ENCODE data around the gene SKAP2.
A peak's percentile ranks its signal among the peaks of the same experiment; 100 is the strongest.

Gene SKAP2

DNA sequence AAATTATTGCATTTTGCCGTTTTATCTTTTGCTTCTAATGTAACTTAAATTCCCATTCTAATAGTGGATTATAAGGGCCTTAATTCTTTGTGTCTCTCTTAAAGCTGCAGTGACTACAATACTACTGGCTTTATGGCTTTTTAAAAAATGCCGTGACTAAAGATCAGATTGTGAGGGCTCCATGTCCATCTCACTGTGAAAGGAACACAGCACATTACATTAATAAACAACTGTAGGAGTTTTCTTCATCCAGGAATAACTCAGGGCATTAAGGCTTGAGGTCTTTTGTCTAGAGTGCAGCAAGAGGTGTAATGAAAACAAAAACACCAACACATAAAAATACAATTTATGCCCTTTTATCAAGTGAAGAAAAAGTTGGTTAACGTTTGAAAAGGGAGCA is 205.3 kb downstream of the SKAP2 start:
- no peak for DNase-seq

DNA sequence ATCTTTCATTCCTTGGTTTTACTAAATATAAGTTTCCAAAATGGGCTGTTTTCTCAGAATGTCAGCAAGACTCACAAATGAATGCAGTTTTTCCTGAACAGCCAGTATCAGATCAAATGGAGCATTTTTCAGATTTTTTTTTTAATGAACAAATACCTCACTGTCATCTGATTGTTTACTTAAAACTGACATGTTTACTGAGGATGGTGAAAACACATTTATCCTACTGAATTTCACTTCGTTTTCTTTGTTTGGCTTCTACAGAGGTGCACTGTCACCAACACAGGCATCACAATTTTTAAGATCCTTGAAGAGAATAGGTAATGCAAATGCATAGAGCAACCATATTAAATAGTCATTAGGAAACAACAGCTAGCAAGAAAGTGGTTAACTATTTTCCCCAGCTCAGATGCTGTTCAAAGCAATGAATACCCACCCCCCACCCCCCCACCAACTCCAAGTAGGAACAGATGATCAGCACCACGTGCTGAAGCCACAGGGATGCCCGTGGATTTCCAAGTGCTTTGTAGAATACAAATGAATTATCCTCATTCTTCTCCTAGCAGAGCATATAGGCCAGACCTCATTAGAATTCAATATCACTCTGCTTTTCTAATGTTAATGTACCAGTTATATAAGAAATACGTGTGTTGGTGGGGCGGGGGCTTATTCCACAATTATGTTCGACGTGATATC is 205.9 kb downstream of the SKAP2 start:
- DNase-seq, result no peak

GRCh38 chr7:26657686-26658388 is 206.6 kb downstream of the SKAP2 start:
- DNase-seq, result no peak

DNA sequence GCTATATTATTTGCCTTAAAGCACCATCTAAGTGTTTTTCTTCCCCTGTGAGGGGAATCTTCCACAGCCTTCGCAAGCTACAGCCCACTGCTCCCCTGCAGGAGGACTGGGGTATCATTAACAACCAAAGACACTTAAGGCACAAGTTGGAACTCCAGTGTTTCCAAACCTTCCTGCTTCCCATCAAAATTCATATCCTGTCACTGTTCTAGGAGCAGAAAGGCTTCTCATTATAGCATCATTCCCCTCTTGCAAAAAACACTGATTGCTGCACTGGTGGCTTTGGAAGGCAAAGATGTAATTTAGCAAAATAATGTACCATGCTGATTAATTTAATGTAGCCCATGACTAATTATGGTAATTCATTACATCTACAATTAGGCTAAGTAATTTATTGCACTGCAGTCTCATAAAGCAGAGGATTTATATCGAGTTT is 207.2 kb downstream of the SKAP2 start:
- no peak for DNase-seq

DNA sequence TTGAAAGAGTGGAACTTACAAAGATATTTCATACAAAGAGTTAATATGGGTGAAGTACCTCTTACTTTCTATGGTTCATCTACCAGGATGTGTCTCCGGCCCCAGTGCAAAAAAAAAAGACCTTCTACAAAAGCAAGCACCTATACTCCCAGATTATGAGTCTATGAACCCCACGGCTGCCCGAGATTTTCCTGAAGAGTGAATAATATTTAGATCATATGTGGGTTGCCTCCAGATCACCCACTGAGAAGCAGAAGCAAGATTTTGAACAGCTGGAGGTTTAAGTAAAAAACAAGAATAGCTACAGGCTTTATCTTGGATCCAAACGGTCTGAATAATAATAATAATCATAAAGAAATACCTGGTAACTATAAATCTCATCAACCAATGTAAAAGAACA is 207.7 kb downstream of the SKAP2 start:
- DNase-seq, result no peak

DNA sequence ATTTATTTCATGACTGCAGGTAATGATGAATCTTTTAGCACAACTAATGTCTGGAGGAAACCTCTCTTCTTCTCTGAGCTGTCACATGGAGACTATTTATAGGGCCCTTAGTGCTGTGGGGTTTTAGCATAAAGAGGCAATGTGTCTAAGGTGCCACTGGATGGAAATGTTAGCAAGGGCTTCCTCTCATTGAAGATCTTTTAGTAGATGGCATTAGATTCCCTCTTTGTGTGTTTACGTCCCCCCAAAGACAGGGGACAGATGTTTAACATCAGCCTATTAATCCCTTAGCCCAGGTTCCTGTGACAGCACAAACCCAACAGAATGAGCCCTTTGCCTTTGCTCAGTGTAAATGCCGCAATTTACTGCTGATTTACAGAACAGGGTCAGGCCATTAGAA is 208.6 kb downstream of the SKAP2 start:
- DNase-seq, result no peak

- DNase-seq, result no peak
Observed at GRCh38 chr7:26653430-26654399, 210.7 kb downstream of the SKAP2 start.

GRCh38 chr7:26652401-26653100 is 211.8 kb downstream of the SKAP2 start:
- no peak for DNase-seq

GRCh38 chr7:26650103-26650502 is 214.3 kb downstream of the SKAP2 start:
- DNase-seq, result no peak

DNA sequence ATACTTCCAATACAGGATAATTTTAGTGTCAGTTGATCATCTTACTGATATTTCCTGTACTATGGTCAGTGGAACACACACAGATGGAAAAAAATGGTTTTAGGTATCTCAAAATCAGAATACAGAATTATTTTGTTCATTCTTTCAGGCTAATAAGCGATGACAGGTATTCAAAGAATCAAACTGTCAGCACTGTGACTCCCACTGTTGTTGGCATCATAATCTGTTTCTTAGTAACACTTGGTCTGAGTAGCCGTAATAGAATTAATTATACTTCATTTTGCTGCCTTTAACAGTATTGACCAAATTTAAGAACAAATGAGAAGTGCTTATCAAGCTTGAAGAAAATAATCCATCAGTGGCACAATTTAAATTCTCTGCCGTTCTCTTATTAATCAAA is 215.0 kb downstream of the SKAP2 start:
- no peak for DNase-seq

- DNase-seq, result no peak
Observed at GRCh38 chr7:26648554-26648953, 215.8 kb downstream of the SKAP2 start.

- DNase-seq, result peak; percentile 14
Observed at GRCh38 chr7:26646336-26647048, 217.9 kb downstream of the SKAP2 start.

- DNase-seq, result no peak
Observed at GRCh38 chr7:26645121-26645520, 219.3 kb downstream of the SKAP2 start.

DNA sequence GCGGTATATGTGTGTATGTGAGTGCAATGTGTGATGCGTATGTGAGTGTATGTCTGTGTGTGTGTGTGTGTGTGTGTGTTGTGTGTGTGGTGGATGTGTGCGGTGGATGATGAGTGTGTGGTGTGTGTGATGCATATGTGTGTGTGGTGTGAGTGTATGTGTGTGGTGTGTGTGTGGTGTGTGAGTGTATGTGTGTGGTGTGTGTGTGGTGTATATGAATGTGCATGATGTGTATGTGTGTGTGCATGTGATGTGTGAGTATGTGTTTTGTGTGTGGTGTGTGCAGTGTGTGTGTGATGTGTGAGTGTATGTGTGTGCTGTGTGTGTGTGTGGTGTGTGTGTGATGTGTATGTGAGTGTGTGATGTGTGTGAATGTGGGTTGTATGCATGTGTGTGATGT is 222.0 kb downstream of the SKAP2 start:
- no peak for DNase-seq

DNA sequence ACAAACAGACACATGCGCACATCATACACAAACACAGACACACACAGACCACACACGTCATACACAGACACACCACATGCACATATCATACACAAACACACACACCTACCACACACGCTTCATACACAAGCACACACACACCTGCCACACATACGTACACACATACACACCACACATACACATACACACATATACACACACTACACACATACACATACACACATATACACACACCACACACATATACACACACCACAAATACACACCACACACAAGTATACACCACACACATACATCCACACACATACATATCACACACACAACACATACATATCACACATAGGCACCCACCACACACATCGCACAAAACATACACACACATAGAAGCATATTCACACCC is 224.7 kb downstream of the SKAP2 start:
- DNase-seq, result no peak

DNA sequence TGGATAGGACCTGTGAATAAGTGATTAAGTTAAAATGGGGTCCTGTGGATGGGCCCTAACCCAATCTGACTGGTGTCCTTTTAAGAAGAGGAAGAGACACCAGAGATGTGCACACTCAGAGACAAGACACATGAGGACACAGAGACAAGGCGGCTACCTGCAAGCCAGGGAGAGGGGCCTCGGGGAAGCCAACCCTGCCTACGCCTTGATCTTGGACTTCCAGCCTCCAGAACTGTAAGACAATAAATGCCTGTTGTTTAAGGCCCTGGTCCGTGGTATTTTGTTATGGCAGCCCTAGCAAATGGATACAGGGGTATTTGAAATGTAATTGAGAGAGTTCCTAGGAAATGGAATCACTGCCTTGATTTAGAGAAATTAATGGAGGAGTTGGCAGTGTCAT is 225.3 kb downstream of the SKAP2 start:
- no peak for DNase-seq

DNA sequence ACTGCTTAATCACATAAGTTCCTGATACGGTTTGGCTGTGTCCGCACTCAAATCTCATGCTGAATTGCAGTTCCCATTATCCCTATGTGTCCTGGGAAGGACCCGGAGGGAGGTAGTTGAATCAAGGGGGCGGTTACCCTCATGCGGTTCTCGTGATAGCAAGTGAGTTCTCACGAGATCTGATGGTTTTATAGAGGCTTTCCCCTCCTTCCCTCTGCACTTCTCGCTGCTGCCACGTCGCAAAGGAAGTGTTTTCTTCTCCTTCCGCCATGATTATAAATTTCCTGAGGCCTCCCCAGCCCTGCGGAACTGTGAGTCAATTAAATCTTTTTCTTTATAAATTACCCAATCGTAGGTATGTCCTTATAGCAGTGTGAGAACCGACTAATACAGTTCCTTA is 226.2 kb downstream of the SKAP2 start:
- DNase-seq, result no peak

- no peak for DNase-seq
Observed at GRCh38 chr7:26637610-26638009, 226.8 kb downstream of the SKAP2 start.

GRCh38 chr7:26636808-26637207 is 227.6 kb downstream of the SKAP2 start:
- no peak for DNase-seq

DNA sequence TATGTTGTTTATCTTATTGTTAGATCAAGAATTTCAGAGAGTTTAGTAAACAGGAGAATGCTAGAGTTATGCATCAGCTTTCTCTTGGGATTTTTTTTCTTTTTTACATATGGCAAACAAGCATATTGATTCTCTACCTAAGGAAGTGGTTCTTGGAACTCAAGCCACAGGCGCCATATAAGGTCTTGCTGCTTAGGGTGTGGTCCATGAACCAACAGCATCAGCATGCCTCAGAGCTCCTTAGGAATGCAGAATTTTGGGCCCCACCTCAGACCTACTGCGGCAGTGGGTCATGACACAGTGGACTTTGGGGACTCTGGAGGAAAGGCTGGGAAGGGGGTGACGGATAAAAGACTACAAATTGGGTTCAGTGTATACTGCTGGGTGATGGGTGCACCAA is 230.8 kb downstream of the SKAP2 start:
- no peak for DNase-seq

GRCh38 chr7:26631601-26632000 is 232.8 kb downstream of the SKAP2 start:
- no peak for DNase-seq

DNA sequence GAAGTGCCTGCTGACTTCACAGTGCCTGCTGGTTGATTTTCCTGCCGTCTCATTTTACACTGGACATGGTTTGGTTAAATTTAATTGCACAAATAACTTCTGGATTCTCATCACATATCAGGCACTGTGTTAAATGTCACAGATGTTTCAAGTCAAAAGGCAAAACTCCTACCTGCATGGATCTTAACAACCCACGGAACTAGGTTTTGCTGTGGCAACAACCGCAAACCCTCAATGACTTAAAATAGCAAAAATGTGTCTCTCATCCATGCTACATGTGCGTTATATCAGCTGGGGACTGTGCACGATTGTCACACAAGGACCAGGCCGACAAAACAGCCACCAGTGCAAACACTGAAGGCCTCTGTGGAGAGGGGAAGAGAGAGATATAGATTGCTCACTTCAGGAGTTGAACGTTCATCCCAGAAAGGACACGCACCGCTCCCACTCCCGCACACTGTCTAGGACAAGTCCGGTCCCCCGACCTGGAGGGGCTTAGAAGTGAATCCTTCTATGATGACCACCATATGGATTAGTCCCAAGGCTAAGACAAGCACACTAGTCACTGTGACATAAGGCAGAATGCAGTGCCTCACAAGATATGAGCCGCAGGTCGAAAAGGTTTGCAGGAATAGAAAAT is 233.3 kb downstream of the SKAP2 start:
- DNase-seq, result no peak

All from inflammatory macrophage treated with lipopolysaccharide for 4 hours (primary cell).